Measurements from ENCODE around the gene OR4K5.

The OR4K5 gene

GRCh38 chr14:19911114-19911513, 9.3 kb upstream of the OR4K5 start:
- Histone ChIP-seq H3K36me3 (ENCODE audit: control insufficient read depth in 1 of 2, insufficient read depth in 2 of 2, low read length in 2 of 2) (no peaks in the 10 kb centered on the region), H4K12ac (ENCODE audit: low read depth, low read length) (no peak overlapping the region), H2AK5ac (ENCODE audit: low read length) (no peak overlapping the region), H4K91ac (ENCODE audit: low read depth, low read length) (no peak overlapping the region), H4K8ac (ENCODE audit: low read depth, low read length) (no peak overlapping the region), H2AFZ (ENCODE audit: insufficient read depth, low read length, poor library complexity) (no peak overlapping the region), H3K79me2 (ENCODE audit: control insufficient read depth, insufficient read depth, low read length, poor library complexity) (no peaks in the 10 kb centered on the region), H3K27me3 (ENCODE audit: insufficient read depth, low read length) (no peaks in the 10 kb centered on the region), H3K18ac (ENCODE audit: low read length) (no peak overlapping the region), H3K4me3 (ENCODE audit: low read depth, low read length) (no peak overlapping the region), H2BK120ac (ENCODE audit: insufficient read depth, low read length, poor library complexity) (no peak overlapping the region), H3K79me1 (ENCODE audit: low read length) (no peaks in the 10 kb centered on the region), H2BK12ac (ENCODE audit: low read length) (no peak overlapping the region), H3K4ac (ENCODE audit: low read depth, low read length) (no peak overlapping the region), H3K23ac (ENCODE audit: low read length) (no peak overlapping the region), H3K27ac (ENCODE audit: low read depth, low read length) (no peak overlapping the region), H2BK5ac (ENCODE audit: low read depth, low read length, poor library complexity) (no peak overlapping the region), H3K4me1 (ENCODE audit: control insufficient read depth in 1 of 2, insufficient read depth in 2 of 2, low read length in 2 of 2) (no peaks in the 10 kb centered on the region), H3K9me3 (ENCODE audit: insufficient read depth, low read depth, low read length) (peaks cover 12% of the 10 kb centered on the region), H3K4me2 (ENCODE audit: low read length) (no peak overlapping the region), H3K14ac (ENCODE audit: low read length) (no peak overlapping the region), H3K9ac (ENCODE audit: low read length) (no peak overlapping the region)
- no peak for DNase-seq
- WGBS (ENCODE audit: extremely low coverage, insufficient coverage, insufficient read length): no CpG with 5 or more reads among the region's 3 CpGs

GRCh38 chr14:19917243-19917642, 3.2 kb upstream of the OR4K5 start:
- DNase-seq: no peak
- no peak overlapping the region for H3K9ac ChIP-seq (ENCODE audit: low read length)
- H2BK12ac ChIP-seq (ENCODE audit: low read length): no peak overlapping the region
- H3K4me1 ChIP-seq (ENCODE audit: control insufficient read depth in 1 of 2, insufficient read depth in 2 of 2, low read length in 2 of 2): no peaks in the 10 kb centered on the region
- no peak overlapping the region for H3K4me2 ChIP-seq (ENCODE audit: low read length)
- H3K27me3 ChIP-seq (ENCODE audit: insufficient read depth, low read length): no peaks in the 10 kb centered on the region
- no peak overlapping the region for H3K23ac ChIP-seq (ENCODE audit: low read length)
- peaks cover 1% of the 10 kb centered on the region for H3K9me3 ChIP-seq (ENCODE audit: insufficient read depth, low read depth, low read length)
- no peak overlapping the region for H3K4me3 ChIP-seq (ENCODE audit: low read depth, low read length)
- H2AK5ac ChIP-seq (ENCODE audit: low read length): no peak overlapping the region
- H3K4ac ChIP-seq (ENCODE audit: low read depth, low read length): no peak overlapping the region
- H3K36me3 ChIP-seq (ENCODE audit: control insufficient read depth in 1 of 2, insufficient read depth in 2 of 2, low read length in 2 of 2): no peaks in the 10 kb centered on the region
- H4K8ac ChIP-seq (ENCODE audit: low read depth, low read length): no peak overlapping the region
- no peak overlapping the region for H2BK120ac ChIP-seq (ENCODE audit: insufficient read depth, low read length, poor library complexity)
- H2AFZ ChIP-seq (ENCODE audit: insufficient read depth, low read length, poor library complexity): no peak overlapping the region
- H4K91ac ChIP-seq (ENCODE audit: low read depth, low read length): no peak overlapping the region
- no CpG with 5 or more reads among the region's 3 CpGs for WGBS (ENCODE audit: extremely low coverage, insufficient coverage, insufficient read length)
- H3K79me1 ChIP-seq (ENCODE audit: low read length): no peaks in the 10 kb centered on the region
- H4K12ac ChIP-seq (ENCODE audit: low read depth, low read length): no peak overlapping the region
- no peak overlapping the region for H3K14ac ChIP-seq (ENCODE audit: low read length)
- no peak overlapping the region for H3K18ac ChIP-seq (ENCODE audit: low read length)
- no peak overlapping the region for H2BK5ac ChIP-seq (ENCODE audit: low read depth, low read length, poor library complexity)
- H3K79me2 ChIP-seq (ENCODE audit: control insufficient read depth, insufficient read depth, low read length, poor library complexity): no peaks in the 10 kb centered on the region
- H3K27ac ChIP-seq (ENCODE audit: low read depth, low read length): no peak overlapping the region

GRCh38 chr14:19917955-19918518, 2.4 kb upstream of the OR4K5 start:
- H3K14ac ChIP-seq (ENCODE audit: low read length): no peak overlapping the region
- H3K23ac ChIP-seq (ENCODE audit: low read length): no peak overlapping the region
- no peaks in the 10 kb centered on the region for H3K4me1 ChIP-seq (ENCODE audit: control insufficient read depth in 1 of 2, insufficient read depth in 2 of 2, low read length in 2 of 2)
- no peak overlapping the region for H2BK120ac ChIP-seq (ENCODE audit: insufficient read depth, low read length, poor library complexity)
- no peak overlapping the region for H4K8ac ChIP-seq (ENCODE audit: low read depth, low read length)
- H3K27ac ChIP-seq (ENCODE audit: low read depth, low read length): no peak overlapping the region
- H3K9ac ChIP-seq (ENCODE audit: low read length): no peak overlapping the region
- DNase-seq: peak in 1 of 2 donors; percentile 52
- H3K4me2 ChIP-seq (ENCODE audit: low read length): no peak overlapping the region
- no peak overlapping the region for H3K4me3 ChIP-seq (ENCODE audit: low read depth, low read length)
- H3K18ac ChIP-seq (ENCODE audit: low read length): no peak overlapping the region
- no peaks in the 10 kb centered on the region for H3K27me3 ChIP-seq (ENCODE audit: insufficient read depth, low read length)
- no peak overlapping the region for H2AK5ac ChIP-seq (ENCODE audit: low read length)
- H2BK12ac ChIP-seq (ENCODE audit: low read length): no peak overlapping the region
- H2AFZ ChIP-seq (ENCODE audit: insufficient read depth, low read length, poor library complexity): no peak overlapping the region
- no CpG with 5 or more reads among the region's 1 CpG for WGBS (ENCODE audit: extremely low coverage, insufficient coverage, insufficient read length)
- H4K12ac ChIP-seq (ENCODE audit: low read depth, low read length): no peak overlapping the region
- peaks cover 1% of the 10 kb centered on the region for H3K9me3 ChIP-seq (ENCODE audit: insufficient read depth, low read depth, low read length)
- no peaks in the 10 kb centered on the region for H3K79me2 ChIP-seq (ENCODE audit: control insufficient read depth, insufficient read depth, low read length, poor library complexity)
- H3K36me3 ChIP-seq (ENCODE audit: control insufficient read depth in 1 of 2, insufficient read depth in 2 of 2, low read length in 2 of 2): no peaks in the 10 kb centered on the region
- H4K91ac ChIP-seq (ENCODE audit: low read depth, low read length): no peak overlapping the region
- H2BK5ac ChIP-seq (ENCODE audit: low read depth, low read length, poor library complexity): no peak overlapping the region
- H3K79me1 ChIP-seq (ENCODE audit: low read length): no peaks in the 10 kb centered on the region
- no peak overlapping the region for H3K4ac ChIP-seq (ENCODE audit: low read depth, low read length)

- H3K27ac ChIP-seq (ENCODE audit: low read depth, low read length): no peak overlapping the region
- H3K4ac ChIP-seq (ENCODE audit: low read depth, low read length): no peak overlapping the region
- no peaks in the 10 kb centered on the region for H3K36me3 ChIP-seq (ENCODE audit: control insufficient read depth in 1 of 2, insufficient read depth in 2 of 2, low read length in 2 of 2)
- no peak overlapping the region for H2BK5ac ChIP-seq (ENCODE audit: low read depth, low read length, poor library complexity)
- H3K9me3 ChIP-seq (ENCODE audit: insufficient read depth, low read depth, low read length): peaks cover 1% of the 10 kb centered on the region
- H4K91ac ChIP-seq (ENCODE audit: low read depth, low read length): no peak overlapping the region
- no peak overlapping the region for H3K9ac ChIP-seq (ENCODE audit: low read length)
- H3K14ac ChIP-seq (ENCODE audit: low read length): no peak overlapping the region
- no peak overlapping the region for H3K4me3 ChIP-seq (ENCODE audit: low read depth, low read length)
- no peak overlapping the region for H4K12ac ChIP-seq (ENCODE audit: low read depth, low read length)
- WGBS (ENCODE audit: extremely low coverage, insufficient coverage, insufficient read length): no CpG with 5 or more reads among the region's 4 CpGs
- no peaks in the 10 kb centered on the region for H3K79me2 ChIP-seq (ENCODE audit: control insufficient read depth, insufficient read depth, low read length, poor library complexity)
- H2BK120ac ChIP-seq (ENCODE audit: insufficient read depth, low read length, poor library complexity): no peak overlapping the region
- no peaks in the 10 kb centered on the region for H3K4me1 ChIP-seq (ENCODE audit: control insufficient read depth in 1 of 2, insufficient read depth in 2 of 2, low read length in 2 of 2)
- no peak overlapping the region for H4K8ac ChIP-seq (ENCODE audit: low read depth, low read length)
- no peak overlapping the region for H3K18ac ChIP-seq (ENCODE audit: low read length)
- H3K27me3 ChIP-seq (ENCODE audit: insufficient read depth, low read length): no peaks in the 10 kb centered on the region
- no peak overlapping the region for H3K23ac ChIP-seq (ENCODE audit: low read length)
- no peaks in the 10 kb centered on the region for H3K79me1 ChIP-seq (ENCODE audit: low read length)
- H2AK5ac ChIP-seq (ENCODE audit: low read length): no peak overlapping the region
- no peak for DNase-seq
- H2AFZ ChIP-seq (ENCODE audit: insufficient read depth, low read length, poor library complexity): no peak overlapping the region
- H3K4me2 ChIP-seq (ENCODE audit: low read length): no peak overlapping the region
- no peak overlapping the region for H2BK12ac ChIP-seq (ENCODE audit: low read length)
Observed at GRCh38 chr14:19918553-19919264, 1.7 kb upstream of the OR4K5 start.

Measured in trophoblast cell (in vitro differentiated cells and primary cell).